HG02970 (cell line): ENCODE results near the gene CDKN2D.

Experiments used
- ATAC-seq: cut with Tn5 transposase; IDR thresholded peaks from one replicate; pipeline ENCODE4 v1.9.1; 2021; ENCODE audit warnings: mild to moderate bottlenecking, moderate library complexity, moderate number of reproducible peaks; ENCODE audit not compliant: unreplicated experiment, low FRiP score

Gene CDKN2D

GRCh38 chr19:10525636-10526035 lies 43.1 kb downstream of the CDKN2D start:
- ATAC-seq = no peak

- no peak for ATAC-seq
Observed at GRCh38 chr19:10523135-10523636, 45.6 kb downstream of the CDKN2D start.

- no peak for ATAC-seq
Observed at GRCh38 chr19:10521461-10522171, 47.2 kb downstream of the CDKN2D start.

GRCh38 chr19:10520652-10521318 lies 48.0 kb downstream of the CDKN2D start:
- no peak for ATAC-seq

GRCh38 chr19:10519421-10519820 lies 49.4 kb downstream of the CDKN2D start:
- ATAC-seq = no peak

- no peak for ATAC-seq
Observed at GRCh38 chr19:10518444-10519361, 50.1 kb downstream of the CDKN2D start.

GRCh38 chr19:10517760-10518443 lies 50.9 kb downstream of the CDKN2D start:
- no peak for ATAC-seq

- ATAC-seq = no peak
Observed at GRCh38 chr19:10517361-10517759, 51.4 kb downstream of the CDKN2D start, which contains the start of gene S1PR5. Gene S1PR5, minus strand, starts transcription at chr19:10517447. Its CDS starts 2,436 bp downstream, at chr19:10515011.

- no peak for ATAC-seq
Observed at GRCh38 chr19:10516671-10517286, 52.0 kb downstream of the CDKN2D start.
